HCT116 (cell line): ENCODE measurements around the gene ALG3. TPM values are rescaled to one million over a fixed set of nuclear protein-coding genes. Genes with fewer than 3 reads are reported as not detected.

Experiments
- ATAC-seq: fragments of 200-7000 bp; cut with Tn5 transposase; 2 replicates; pipeline ENCODE4 v1.9.1; 2020; ENCODE audit warnings: mild to moderate bottlenecking, moderate library complexity
- BruUV-seq: library from RNA; stranded (reverse); fragments of 400-500 nt; replicated peaks from 2 replicates; lab custom pipeline; 2021; lab: Mats Ljungman, UMichigan
- CTCF ChIA-PET: fragments of 300-600 bp; sonication (Branson Sonifier 250); formaldehyde crosslinking; loops from one replicate; lab custom pipeline; 2021; ENCODE audit warnings: antibody characterized with exemption; lab: Charles Lee
- POLR2A ChIA-PET: fragments of 300-600, 350-600 bp; sonication (Branson Sonifier 250); formaldehyde crosslinking; loops from one replicate; lab custom pipeline; 2021; ENCODE audit warnings: antibody characterized with exemption; lab: Charles Lee
- RAD21 ChIA-PET, 2 experiments: fragments of 300-600 bp; sonication (Branson Sonifier 250); formaldehyde crosslinking; loops; one replicate each; lab custom pipeline; 2023; ENCODE audit warnings: low total read pairs in 2 of 2; ENCODE audit not compliant: uncharacterized antibody in 2 of 2, unreplicated experiment in 2 of 2, low non-redundant PET in 1 of 2; lab: Charles Lee
- DNase-seq: peaks from one replicate; pipeline ENCODE4 v3.0.0-alpha.2; 2010; ENCODE audit warnings: low read depth, low spot score
- H2AFZ ChIP-seq: fragments of 200-600 bp; shearing (Covaris generic), sonication (generic); 2 replicates; pipeline ENCODE4 v1.6.1; 2017; ENCODE audit warnings: low read depth, mixed run types, mixed read lengths, antibody characterized with exemption, low read length; ENCODE audit not compliant: poor library complexity, severe bottlenecking
- H3K27ac ChIP-seq: 2 replicates; pipeline ENCODE4 v1.5.1; 2012; ENCODE audit warnings: low read depth, low read length
- H3K27me3 ChIP-seq: fragments of 200-600 bp; sonication (generic); 2 replicates; pipeline ENCODE4 v1.6.1; 2016; ENCODE audit warnings: mixed run types, low read length, mixed read lengths; ENCODE audit not compliant: insufficient read depth
- H3K36me3 ChIP-seq, 2 experiments: fragments of 200-500 bp in 1 of 2; fragments of 200-600 bp in 1 of 2; sonication (Bioruptor generic) in 1 of 2; sonication (generic) in 1 of 2; 2 replicates each; pipeline versions ENCODE4 v1.5.1 to v1.6.1; 2014 to 2016; ENCODE audit warnings: low read length in 2 of 2, inconsistent platforms in 1 of 2, mixed read lengths in 1 of 2, mixed run types in 1 of 2; ENCODE audit not compliant: insufficient read depth in 2 of 2, control insufficient read depth in 1 of 2
- H3K4me1 ChIP-seq, 2 experiments: fragments of 200-600 bp in 1 of 2; sonication (generic) in 1 of 2; 2 replicates each; pipeline versions ENCODE4 v1.5.1 to v1.6.1; 2012 to 2017; ENCODE audit warnings: low read length in 2 of 2, inconsistent platforms in 1 of 2, mild to moderate bottlenecking in 1 of 2, mixed read lengths in 1 of 2, mixed run types in 1 of 2, moderate library complexity in 1 of 2; ENCODE audit not compliant: insufficient read depth in 2 of 2, control insufficient read depth in 1 of 2
- H3K4me2 ChIP-seq: fragments of 200-600 bp; sonication (generic); 2 replicates; pipeline ENCODE4 v1.6.1; 2017; ENCODE audit warnings: mixed run types, low read length, mixed read lengths
- H3K4me3 ChIP-seq, 2 experiments: fragments of 200-600 bp in 1 of 2; sonication (generic) in 1 of 2; replicated peaks in 1 of 2; 2 replicates each; pipeline ENCODE4 v1.5.1; 2011 to 2016; ENCODE audit warnings: low read length in 2 of 2, control low read depth in 1 of 2, low read depth in 1 of 2, mild to moderate bottlenecking in 1 of 2, mixed read lengths in 1 of 2, mixed run types in 1 of 2
- H3K79me2 ChIP-seq: fragments of 200-600 bp; sonication (generic); 2 replicates; pipeline ENCODE4 v1.6.1; 2017; ENCODE audit warnings: mild to moderate bottlenecking, mixed run types, low read length, moderate library complexity, mixed read lengths; ENCODE audit not compliant: insufficient read depth
- H3K9ac ChIP-seq: fragments of 200-600 bp; sonication (generic); 2 replicates; pipeline ENCODE4 v1.6.1; 2016; ENCODE audit warnings: low read length, mixed read lengths
- H3K9me2 ChIP-seq: fragments of 200-600 bp; sonication (generic), shearing (Covaris generic); 2 replicates; pipeline ENCODE4 v1.6.1; 2017; ENCODE audit warnings: mixed run types, mild to moderate bottlenecking, moderate library complexity; ENCODE audit not compliant: insufficient read depth
- H3K9me3 ChIP-seq, 2 experiments: fragments of 200-500 bp in 1 of 2; fragments of 200-600 bp in 1 of 2; sonication (Bioruptor generic) in 1 of 2; sonication (generic) in 1 of 2; 2 replicates each; pipeline ENCODE4 v1.6.1; 2014 to 2017; ENCODE audit warnings: low read length in 2 of 2, mixed read lengths in 2 of 2, inconsistent platforms in 1 of 2, low read depth in 1 of 2, mild to moderate bottlenecking in 1 of 2, mixed run types in 1 of 2, moderate library complexity in 1 of 2; ENCODE audit not compliant: control insufficient read depth in 1 of 2, insufficient read depth in 1 of 2
- H4K20me1 ChIP-seq: fragments of 200-600 bp; sonication (generic), shearing (Covaris generic); 2 replicates; pipeline ENCODE4 v1.6.1; 2017; ENCODE audit warnings: mixed run types, mild to moderate bottlenecking, moderate library complexity; ENCODE audit not compliant: insufficient read depth
- CBX3 ChIP-seq: IDR thresholded peaks from 2 replicates; pipeline ENCODE4 v1.6.1; 2012; ENCODE audit warnings: low read depth
- CEBPB ChIP-seq: IDR thresholded peaks from 2 replicates; pipeline ENCODE4 v1.6.1; 2012; ENCODE audit warnings: low read depth
- EGR1 ChIP-seq: IDR thresholded peaks from 2 replicates; pipeline ENCODE4 v1.6.1; 2012; ENCODE audit warnings: low read depth
- ELF1 ChIP-seq: IDR thresholded peaks from 2 replicates; pipeline ENCODE4 v1.6.1; 2012; ENCODE audit warnings: low read depth, borderline replicate concordance
- EZH2phosphoT487 ChIP-seq: fragments of 200-600 bp; IDR thresholded peaks from 2 replicates; pipeline ENCODE4 v1.6.1; 2018; ENCODE audit warnings: antibody characterized with exemption, borderline replicate concordance
- JUND ChIP-seq: IDR thresholded peaks from 2 replicates; pipeline ENCODE4 v1.6.1; 2012
- POLR2A ChIP-seq: IDR thresholded peaks from 2 replicates; pipeline ENCODE4 v1.7.0; 2011; ENCODE audit warnings: borderline replicate concordance; ENCODE audit not compliant: insufficient read depth, insufficient read length; ENCODE audit errors: extremely low read depth
- POLR2AphosphoS5 ChIP-seq: IDR thresholded peaks from 2 replicates; pipeline ENCODE4 v1.6.1; 2011; ENCODE audit warnings: mild to moderate bottlenecking, low read depth, low read length, moderate library complexity
- RAD21 ChIP-seq: IDR thresholded peaks from 2 replicates; pipeline ENCODE4 v1.6.1; 2012; ENCODE audit warnings: low read depth, mild to moderate bottlenecking
- SP1 ChIP-seq: IDR thresholded peaks from 2 replicates; pipeline ENCODE4 v1.6.1; 2012; ENCODE audit warnings: low read depth
- SRF ChIP-seq: IDR thresholded peaks from 2 replicates; pipeline ENCODE4 v1.6.1; 2012; ENCODE audit warnings: low read depth
- TCF7L2 ChIP-seq: IDR thresholded peaks from 2 replicates; pipeline ENCODE4 v1.7.0; 2011; ENCODE audit warnings: borderline replicate concordance, inconsistent platforms; ENCODE audit not compliant: insufficient read depth, insufficient read length; ENCODE audit errors: extremely low read depth
- YY1 ChIP-seq: IDR thresholded peaks from 2 replicates; pipeline ENCODE4 v1.6.1; 2011; ENCODE audit warnings: low read length, low read depth, moderate library complexity, mild to moderate bottlenecking; ENCODE audit not compliant: insufficient replicate concordance; ENCODE audit errors: extremely low read depth
- ZFX ChIP-seq: fragments of 450-650 bp; IDR thresholded peaks from 2 replicates; pipeline ENCODE4 v1.6.1; 2017
- intact Hi-C: fragments of 100-400 bp; cut with micrococcal nuclease; formaldehyde crosslinking; loops from 2 replicates; pipeline ENCODE4 v1.10.0; 2022
- total RNA-seq: library from RNA; stranded (reverse); gene quantifications from one replicate; pipeline ENCODE4 v1.2.1, GENCODE V29; 2021; ENCODE audit not compliant: unreplicated experiment
- TF ChIP-seq, protein P1 (sequence below): IDR thresholded peaks from 2 replicates; pipeline ENCODE4 v1.6.1; 2012; ENCODE audit warnings: low read depth
- TF ChIP-seq, protein P2 (sequence below): IDR thresholded peaks from 2 replicates; pipeline ENCODE4 v1.6.1; 2012

The ALG3 gene
- total RNA-seq, 1 experiment from 2014 or later, result 56.6 TPM

DNA sequence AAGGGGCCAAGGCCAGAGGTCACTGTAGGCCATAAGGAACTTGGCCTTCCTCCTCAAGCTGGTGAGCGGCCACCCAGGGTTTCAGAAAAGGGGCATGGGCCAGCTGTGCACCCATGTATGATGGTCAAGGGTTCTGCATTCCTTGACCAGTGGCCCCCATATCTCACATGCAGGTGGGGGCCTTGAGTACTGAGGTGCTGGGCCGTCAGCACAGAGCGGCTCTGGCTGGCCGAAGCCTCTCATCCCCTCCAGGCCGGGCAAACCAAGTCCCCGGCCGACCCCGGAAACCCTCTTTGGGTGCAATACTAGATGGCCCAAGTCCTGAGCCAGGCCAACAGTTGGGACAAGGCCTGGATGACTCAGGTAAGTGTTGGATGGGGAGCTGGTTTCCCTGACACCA, 9.5 kb downstream of the ALG3 start:
- H3K79me2 ChIP-seq, result no peaks in the 10 kb centered on the region
- no peaks in the 10 kb centered on the region for H4K20me1 ChIP-seq
- no peak overlapping the region for H3K27ac ChIP-seq
- no peak overlapping the region for H3K4me2 ChIP-seq
- no peak overlapping the region for H2AFZ ChIP-seq
- ChIA-PET POLR2A (no interaction called here), CTCF (no interaction called here), RAD21 (no interaction called here)
- BruUV-seq, result no TSS peak
- ATAC-seq, result no peak
- peaks cover 7 to 9% of the 10 kb centered on the region in 2 experiments; a peak in 3 of 4 replicates for H3K4me1 ChIP-seq
- no peak overlapping the region for H3K9ac ChIP-seq
- H3K4me3 ChIP-seq, result no peak overlapping the region
- DNase-seq, result no peak
- no peak for TF ChIP-seq SP1
- TF ChIP-seq POLR2AphosphoS5, result no peak
- no peak for TF ChIP-seq RAD21
- no peak for TF ChIP-seq CBX3
- TF ChIP-seq YY1, result no peak
- TF ChIP-seq EGR1, result no peak
- no peak for TF ChIP-seq SRF
- TF ChIP-seq, protein P1, sequence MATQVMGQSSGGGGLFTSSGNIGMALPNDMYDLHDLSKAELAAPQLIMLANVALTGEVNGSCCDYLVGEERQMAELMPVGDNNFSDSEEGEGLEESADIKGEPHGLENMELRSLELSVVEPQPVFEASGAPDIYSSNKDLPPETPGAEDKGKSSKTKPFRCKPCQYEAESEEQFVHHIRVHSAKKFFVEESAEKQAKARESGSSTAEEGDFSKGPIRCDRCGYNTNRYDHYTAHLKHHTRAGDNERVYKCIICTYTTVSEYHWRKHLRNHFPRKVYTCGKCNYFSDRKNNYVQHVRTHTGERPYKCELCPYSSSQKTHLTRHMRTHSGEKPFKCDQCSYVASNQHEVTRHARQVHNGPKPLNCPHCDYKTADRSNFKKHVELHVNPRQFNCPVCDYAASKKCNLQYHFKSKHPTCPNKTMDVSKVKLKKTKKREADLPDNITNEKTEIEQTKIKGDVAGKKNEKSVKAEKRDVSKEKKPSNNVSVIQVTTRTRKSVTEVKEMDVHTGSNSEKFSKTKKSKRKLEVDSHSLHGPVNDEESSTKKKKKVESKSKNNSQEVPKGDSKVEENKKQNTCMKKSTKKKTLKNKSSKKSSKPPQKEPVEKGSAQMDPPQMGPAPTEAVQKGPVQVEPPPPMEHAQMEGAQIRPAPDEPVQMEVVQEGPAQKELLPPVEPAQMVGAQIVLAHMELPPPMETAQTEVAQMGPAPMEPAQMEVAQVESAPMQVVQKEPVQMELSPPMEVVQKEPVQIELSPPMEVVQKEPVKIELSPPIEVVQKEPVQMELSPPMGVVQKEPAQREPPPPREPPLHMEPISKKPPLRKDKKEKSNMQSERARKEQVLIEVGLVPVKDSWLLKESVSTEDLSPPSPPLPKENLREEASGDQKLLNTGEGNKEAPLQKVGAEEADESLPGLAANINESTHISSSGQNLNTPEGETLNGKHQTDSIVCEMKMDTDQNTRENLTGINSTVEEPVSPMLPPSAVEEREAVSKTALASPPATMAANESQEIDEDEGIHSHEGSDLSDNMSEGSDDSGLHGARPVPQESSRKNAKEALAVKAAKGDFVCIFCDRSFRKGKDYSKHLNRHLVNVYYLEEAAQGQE, result no peak
- TF ChIP-seq POLR2A, result no peak
- TF ChIP-seq, protein P2, sequence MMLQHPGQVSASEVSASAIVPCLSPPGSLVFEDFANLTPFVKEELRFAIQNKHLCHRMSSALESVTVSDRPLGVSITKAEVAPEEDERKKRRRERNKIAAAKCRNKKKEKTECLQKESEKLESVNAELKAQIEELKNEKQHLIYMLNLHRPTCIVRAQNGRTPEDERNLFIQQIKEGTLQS, result no peak
- no peak for TF ChIP-seq TCF7L2
- TF ChIP-seq CEBPB, result no peak
- TF ChIP-seq EZH2phosphoT487, result no peak
- TF ChIP-seq ELF1, result no peak
- TF ChIP-seq JUND, result no peak
- no peak for TF ChIP-seq ZFX
- H3K27me3 ChIP-seq, result no peaks in the 10 kb centered on the region
- intact Hi-C loops, result no loop called here
- peaks cover 19% of the 10 kb centered on the region in 2 experiments; a peak in 3 of 4 replicates for H3K36me3 ChIP-seq
- H3K9me3 ChIP-seq, result no peaks in the 10 kb centered on the region
- H3K9me2 ChIP-seq, result no peaks in the 10 kb centered on the region
